ENCODE results near the gene C16orf90.

- no peak for TF ChIP-seq CTCF (IDR thresholded peaks at IDR 0.05)
- TF ChIP-seq POLR2AphosphoS5 (IDR thresholded peaks at IDR 0.05), result no peak
Observed at GRCh38 chr16:3518292-3518985, 23.1 kb upstream of the C16orf90 start.

Data from upper lobe of left lung (tissue), 4 donors.